KMS-11 (cell line): ENCODE results near the gene BEGAIN.
A peak's percentile ranks its signal among the peaks of the same experiment; 100 is the strongest.

Source experiments
- H2AFZ ChIP-seq: fragments of 200-600 bp; sonication (generic); 2 replicates; pipeline ENCODE4 v1.6.1; 2016; ENCODE audit warnings: antibody characterized with exemption, mixed run types, low read depth
- H3K27ac ChIP-seq: fragments of 200-600 bp; sonication (generic); 2 replicates; pipeline ENCODE4 v1.6.1; 2016; ENCODE audit warnings: mild to moderate bottlenecking, mixed run types
- H3K27me3 ChIP-seq: fragments of 200-600 bp; sonication (generic); 2 replicates; pipeline ENCODE4 v1.6.1; 2017; ENCODE audit warnings: mild to moderate bottlenecking, low read depth, mixed run types, moderate library complexity; ENCODE audit not compliant: insufficient read depth
- H3K36me3 ChIP-seq: fragments of 200-600 bp; sonication (generic); 2 replicates; pipeline ENCODE4 v1.6.1; 2017; ENCODE audit warnings: mild to moderate bottlenecking, mixed run types; ENCODE audit not compliant: insufficient read depth
- H3K4me1 ChIP-seq: fragments of 200-600 bp; sonication (generic); 2 replicates; pipeline ENCODE4 v1.6.1; 2016; ENCODE audit warnings: mild to moderate bottlenecking, low read depth, mixed run types; ENCODE audit not compliant: poor library complexity, severe bottlenecking
- H3K4me2 ChIP-seq: fragments of 200-600 bp; sonication (generic); 2 replicates; pipeline ENCODE4 v1.7.0; 2016; ENCODE audit warnings: mild to moderate bottlenecking, mixed run types
- H3K4me3 ChIP-seq: fragments of 200-600 bp; sonication (generic); IDR thresholded peaks from 2 replicates; pipeline ENCODE4 v1.6.1; 2017; ENCODE audit warnings: low read depth, low read length, mixed read lengths; ENCODE audit not compliant: insufficient read depth
- H3K79me2 ChIP-seq: fragments of 200-600 bp; sonication (generic); 2 replicates; pipeline ENCODE4 v1.6.1; 2016; ENCODE audit warnings: low read depth, mixed run types; ENCODE audit not compliant: insufficient read depth
- H3K9ac ChIP-seq: fragments of 200-600 bp; sonication (generic); 2 replicates; pipeline ENCODE4 v1.6.1; 2016; ENCODE audit warnings: mild to moderate bottlenecking, mixed run types
- H4K20me1 ChIP-seq: fragments of 200-600 bp; sonication (generic); 2 replicates; pipeline ENCODE4 v1.6.1; 2016; ENCODE audit warnings: mild to moderate bottlenecking, mixed run types; ENCODE audit not compliant: insufficient read depth
- CTCF ChIP-seq: fragments of 200-600 bp; sonication (generic); conservative IDR thresholded peaks from 2 replicates; pipeline ENCODE4 v1.6.1; 2017; ENCODE audit warnings: low read depth, mild to moderate bottlenecking, antibody characterized with exemption, low read length, moderate library complexity, mixed read lengths

The BEGAIN gene

GRCh38 chr14:100546051-100546443 lies 41.2 kb downstream of the BEGAIN start:
- Histone ChIP-seq H3K36me3 (no peaks in the 10 kb centered on the region), H3K4me3 (no peak overlapping the region), H3K27me3 (no peaks in the 10 kb centered on the region; the same call in 1 of the 2 replicates), H3K4me2 (peak overlapping the region; percentile 63), H2AFZ (peak overlapping the region; percentile 73), H3K9ac (no peak overlapping the region), H3K27ac (no peak overlapping the region), H3K4me1 (no peaks in the 10 kb centered on the region), H4K20me1 (no peaks in the 10 kb centered on the region), H3K79me2 (no peaks in the 10 kb centered on the region)
- no peak for TF ChIP-seq CTCF

- Histone ChIP-seq H3K79me2 (no peaks in the 10 kb centered on the region), H2AFZ (no peak overlapping the region; the same call in 1 of the 2 replicates), H4K20me1 (no peaks in the 10 kb centered on the region), H3K27me3 (no peaks in the 10 kb centered on the region; the same call in 1 of the 2 replicates), H3K36me3 (no peaks in the 10 kb centered on the region), H3K4me3 (no peak overlapping the region), H3K27ac (no peak overlapping the region), H3K9ac (no peak overlapping the region), H3K4me2 (peak overlapping the region; percentile 63), H3K4me1 (no peaks in the 10 kb centered on the region)
- TF ChIP-seq CTCF, result no peak
These were observed 41.9 kb downstream of the BEGAIN start for GRCh38 chr14:100545359-100545758.

- H3K9ac ChIP-seq, result no peak overlapping the region
- no peaks in the 10 kb centered on the region for H3K4me1 ChIP-seq
- no peaks in the 10 kb centered on the region for H4K20me1 ChIP-seq
- H3K4me2 ChIP-seq, result no peak overlapping the region
- no peaks in the 10 kb centered on the region for H3K79me2 ChIP-seq
- H3K27me3 ChIP-seq, result no peaks in the 10 kb centered on the region; the same call in 1 of the 2 replicates
- H3K27ac ChIP-seq, result no peak overlapping the region
- H2AFZ ChIP-seq, result no peak overlapping the region
- no peak for TF ChIP-seq CTCF
- no peak overlapping the region for H3K4me3 ChIP-seq
- H3K36me3 ChIP-seq, result no peaks in the 10 kb centered on the region
These were observed 42.6 kb downstream of the BEGAIN start for GRCh38 chr14:100544506-100545141.

GRCh38 chr14:100543471-100544455 lies 43.5 kb downstream of the BEGAIN start:
- no peak for TF ChIP-seq CTCF
- no peaks in the 10 kb centered on the region for H3K79me2 ChIP-seq
- no peaks in the 10 kb centered on the region for H4K20me1 ChIP-seq
- no peaks in the 10 kb centered on the region for H3K4me1 ChIP-seq
- H3K27ac ChIP-seq, result no peak overlapping the region
- H3K27me3 ChIP-seq, result no peaks in the 10 kb centered on the region; the same call in 1 of the 2 replicates
- H3K4me3 ChIP-seq, result no peak overlapping the region
- H3K36me3 ChIP-seq, result no peaks in the 10 kb centered on the region
- H2AFZ ChIP-seq, result no peak overlapping the region
- H3K4me2 ChIP-seq, result no peak overlapping the region
- no peak overlapping the region for H3K9ac ChIP-seq
